ENCODE data around the gene STXBP3.

DNA sequence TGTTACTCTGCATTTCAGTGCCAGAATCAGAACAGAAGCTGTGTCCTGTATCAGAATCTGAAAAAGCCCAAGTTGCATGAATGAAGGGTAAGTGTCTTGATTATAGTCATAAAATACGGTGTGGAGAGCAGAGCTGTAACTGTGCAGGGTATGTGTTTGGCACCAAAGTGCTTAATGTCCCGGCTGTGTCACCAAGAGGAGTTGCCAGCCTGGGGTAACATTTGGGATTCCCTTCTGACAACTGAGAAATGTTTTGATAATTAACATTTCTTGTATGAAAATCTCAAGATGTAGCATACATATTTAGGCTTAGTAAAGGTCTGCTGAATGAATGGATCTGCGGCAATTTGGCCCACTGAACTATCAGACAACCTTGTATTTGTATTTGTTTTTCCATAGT, 77.2 kb downstream of the STXBP3 start:
- TF ChIP-seq, protein P1, sequence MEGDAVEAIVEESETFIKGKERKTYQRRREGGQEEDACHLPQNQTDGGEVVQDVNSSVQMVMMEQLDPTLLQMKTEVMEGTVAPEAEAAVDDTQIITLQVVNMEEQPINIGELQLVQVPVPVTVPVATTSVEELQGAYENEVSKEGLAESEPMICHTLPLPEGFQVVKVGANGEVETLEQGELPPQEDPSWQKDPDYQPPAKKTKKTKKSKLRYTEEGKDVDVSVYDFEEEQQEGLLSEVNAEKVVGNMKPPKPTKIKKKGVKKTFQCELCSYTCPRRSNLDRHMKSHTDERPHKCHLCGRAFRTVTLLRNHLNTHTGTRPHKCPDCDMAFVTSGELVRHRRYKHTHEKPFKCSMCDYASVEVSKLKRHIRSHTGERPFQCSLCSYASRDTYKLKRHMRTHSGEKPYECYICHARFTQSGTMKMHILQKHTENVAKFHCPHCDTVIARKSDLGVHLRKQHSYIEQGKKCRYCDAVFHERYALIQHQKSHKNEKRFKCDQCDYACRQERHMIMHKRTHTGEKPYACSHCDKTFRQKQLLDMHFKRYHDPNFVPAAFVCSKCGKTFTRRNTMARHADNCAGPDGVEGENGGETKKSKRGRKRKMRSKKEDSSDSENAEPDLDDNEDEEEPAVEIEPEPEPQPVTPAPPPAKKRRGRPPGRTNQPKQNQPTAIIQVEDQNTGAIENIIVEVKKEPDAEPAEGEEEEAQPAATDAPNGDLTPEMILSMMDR (conservative IDR thresholded peaks at IDR 0.05; ENCODE audit: low read depth, low read length): no peak
- no peak for TF ChIP-seq POLR2A (IDR thresholded peaks at IDR 0.05; ENCODE audit: low read depth, low read length)
- TF ChIP-seq CHD1 (IDR thresholded peaks at IDR 0.05; ENCODE audit: low read depth, low read length): no peak
- TF ChIP-seq, protein P2, sequence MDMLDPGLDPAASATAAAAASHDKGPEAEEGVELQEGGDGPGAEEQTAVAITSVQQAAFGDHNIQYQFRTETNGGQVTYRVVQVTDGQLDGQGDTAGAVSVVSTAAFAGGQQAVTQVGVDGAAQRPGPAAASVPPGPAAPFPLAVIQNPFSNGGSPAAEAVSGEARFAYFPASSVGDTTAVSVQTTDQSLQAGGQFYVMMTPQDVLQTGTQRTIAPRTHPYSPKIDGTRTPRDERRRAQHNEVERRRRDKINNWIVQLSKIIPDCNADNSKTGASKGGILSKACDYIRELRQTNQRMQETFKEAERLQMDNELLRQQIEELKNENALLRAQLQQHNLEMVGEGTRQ (IDR thresholded peaks at IDR 0.05; ENCODE audit: low read depth, low read length): no peak
- TF ChIP-seq RFX5 (IDR thresholded peaks at IDR 0.05; ENCODE audit: low read depth, low read length): no peak
- no peak for TF ChIP-seq BHLHE40 (IDR thresholded peaks at IDR 0.05; ENCODE audit: low read depth, low read length)
- TF ChIP-seq FOS (IDR thresholded peaks at IDR 0.05; ENCODE audit: low read depth, low read length): no peak
- no peak for TF ChIP-seq MAFK (IDR thresholded peaks at IDR 0.05; ENCODE audit: low read depth, low read length)

Data from IMR-90 (cell line).